ENCODE data around the gene NRXN3. TPM values are rescaled to one million over a fixed set of nuclear protein-coding genes. Genes with fewer than 3 reads are reported as not detected.

The NRXN3 gene
- total and polyA plus RNA-seq, 2 of the 4 experiments (the other 2 are of a cell fraction): 4.8 to 25.1 TPM

- in situ Hi-C loops (cut with MboI; ENCODE audit: low sequenced_read_pairs) (no loop called here), dilution Hi-C loops (cut with HindIII; ENCODE audit: low sequenced_read_pairs, unreplicated experiment) (no loop called here)
- CTCF ChIA-PET: no interaction called here
Measured at GRCh38 chr14:79569072-79569471, 1398.9 kb downstream of the NRXN3 start.

More at GRCh38 chr14:79569072-79569471, 1398.9 kb downstream of the NRXN3 start:
- Histone ChIP-seq H3K79me1 (ENCODE audit: low read depth in 1 of 2, low read length in 2 of 2) (no peaks in the 10 kb centered on the region), H3K9ac (ENCODE audit: low read depth, low read length) (no peak overlapping the region), H4K8ac (ENCODE audit: low read depth in 2 of 2, low read length in 2 of 2) (no peak overlapping the region), H3K27ac (ENCODE audit: insufficient read depth, low read length) (no peak overlapping the region), H2BK120ac (ENCODE audit: low read depth, low read length) (no peak overlapping the region), H2AK5ac (ENCODE audit: low read depth, low read length) (no peak overlapping the region), H3K9me1 (ENCODE audit: insufficient read depth, low read length) (no peaks in the 10 kb centered on the region), H3K36me3 (ENCODE audit: control insufficient read depth, insufficient read depth, low read length) (no peaks in the 10 kb centered on the region), H3K4me2 (ENCODE audit: low read depth, low read length) (no peak overlapping the region), H4K20me1 (ENCODE audit: insufficient read depth, low read length) (no peaks in the 10 kb centered on the region), H2AFZ (replicated peaks; ENCODE audit: low read length, poor library complexity) (no peak overlapping the region), H3K56ac (ENCODE audit: extremely low read depth, insufficient read depth, low read length) (no peak overlapping the region), H4K91ac (ENCODE audit: insufficient read depth, low read depth, low read length) (no peak overlapping the region), H3K14ac (replicated peaks; ENCODE audit: low read depth, low read length) (no peak overlapping the region), H4K5ac (ENCODE audit: low read depth, low read length) (no peak overlapping the region), H3K4me3 (ENCODE audit: insufficient read depth, low read depth, low read length) (no peak overlapping the region), H3K27me3 (ENCODE audit: control insufficient read depth, insufficient read depth, low read length) (no peaks in the 10 kb centered on the region), H3K4ac (ENCODE audit: low read depth, low read length) (no peak overlapping the region), H2AK9ac (replicated peaks; ENCODE audit: low read depth, low read length, poor library complexity) (no peak overlapping the region), H2BK20ac (ENCODE audit: low read depth, low read length) (no peak overlapping the region), H3K23ac (ENCODE audit: low read depth, low read length) (no peak overlapping the region), H3K4me1 (ENCODE audit: control insufficient read depth, insufficient read depth, low read length) (no peaks in the 10 kb centered on the region; the same call in 1 of the 2 replicates), H2BK15ac (ENCODE audit: low read depth, low read length) (no peak overlapping the region), H2BK5ac (ENCODE audit: low read depth, low read length, poor library complexity, severe bottlenecking) (no peak overlapping the region), H3K18ac (ENCODE audit: low read depth, low read length) (no peak overlapping the region), H3K9me3 (ENCODE audit: control insufficient read depth, insufficient read depth, low read length) (no peaks in the 10 kb centered on the region)
- intact Hi-C loops (cut with micrococcal nuclease): no loop called here
- WGBS, 2 experiments (ENCODE audit: extremely low coverage in 2 of 2, insufficient read length in 1 of 2): no CpG with 5 or more reads among the region's 2 CpGs
- DNase-seq: no peak
- TF ChIP-seq MAFK (IDR thresholded peaks at IDR 0.05; ENCODE audit: low read depth, low read length) (no peak), CTCF (conservative IDR thresholded peaks at IDR 0.05; ENCODE audit: low read depth, low read length) (no peak), RCOR1 (IDR thresholded peaks at IDR 0.05; ENCODE audit: insufficient replicate concordance, low read length) (no peak), CEBPB (IDR thresholded peaks at IDR 0.05; ENCODE audit: low read depth, low read length) (no peak), RAD21 (IDR thresholded peaks at IDR 0.05; ENCODE audit: low read length) (no peak), POLR2A (IDR thresholded peaks at IDR 0.05; ENCODE audit: low read depth, low read length) (no peak)
- TF ChIP-seq, protein P1, sequence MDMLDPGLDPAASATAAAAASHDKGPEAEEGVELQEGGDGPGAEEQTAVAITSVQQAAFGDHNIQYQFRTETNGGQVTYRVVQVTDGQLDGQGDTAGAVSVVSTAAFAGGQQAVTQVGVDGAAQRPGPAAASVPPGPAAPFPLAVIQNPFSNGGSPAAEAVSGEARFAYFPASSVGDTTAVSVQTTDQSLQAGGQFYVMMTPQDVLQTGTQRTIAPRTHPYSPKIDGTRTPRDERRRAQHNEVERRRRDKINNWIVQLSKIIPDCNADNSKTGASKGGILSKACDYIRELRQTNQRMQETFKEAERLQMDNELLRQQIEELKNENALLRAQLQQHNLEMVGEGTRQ (IDR thresholded peaks at IDR 0.05; ENCODE audit: low read depth, low read length): no peak
- ATAC-seq (ENCODE audit: low read depth): no peak
- BruUV-seq (replicated peaks): no TSS peak
- POLR2A ChIA-PET (ENCODE audit: unreplicated experiment): no interaction called here

Measured in IMR-90 (cell line).